Ascending aorta (tissue), 2 donors: ENCODE measurements around the gene TMC1. TPM values are rescaled to one million over a fixed set of nuclear protein-coding genes. Genes with fewer than 3 reads are reported as not detected.

Experiments used
- DNase-seq, 2 donors: peaks; one replicate each; pipeline ENCODE4 v3.0.0-alpha.2; 2019; ENCODE audit warnings: low spot score in 2 of 2
- H3K27ac ChIP-seq, 2 donors: fragments of 200-600 bp; sonication (generic); one replicate each; pipeline ENCODE4 v1.5.1; 2016 to 2017; ENCODE audit warnings: mild to moderate bottlenecking in 1 of 2
- H3K27me3 ChIP-seq: fragments of 200-600 bp; sonication (generic); one replicate; pipeline ENCODE4 v1.5.1; 2017
- H3K36me3 ChIP-seq, 2 donors: fragments of 200-600 bp; sonication (generic); one replicate each; pipeline ENCODE4 v1.5.1; 2016
- H3K4me1 ChIP-seq, 2 donors: fragments of 200-600 bp; sonication (generic); one replicate each; pipeline ENCODE4 v1.5.1; 2016 to 2017; ENCODE audit warnings: mild to moderate bottlenecking in 1 of 2
- H3K4me3 ChIP-seq, 2 donors: fragments of 200-600 bp; sonication (generic); one replicate each; pipeline ENCODE4 v1.5.1; 2016 to 2017; ENCODE audit warnings: mild to moderate bottlenecking in 1 of 2
- H3K9me3 ChIP-seq, 2 donors: fragments of 200-600 bp; sonication (generic); one replicate each; pipeline ENCODE4 v1.5.1; 2016
- intact Hi-C: fragments of 100-400 bp; cut with DNase I; formaldehyde crosslinking; loops from one replicate; pipeline ENCODE4 v1.15.1; 2023
- total RNA-seq: library from RNA; depleted of rRNA; stranded (reverse); fragments of >200 nt; gene quantifications from one replicate; pipeline ENCODE4 v1.1.0, GENCODE V29; 2016
- TF ChIP-seq, protein P1 (sequence below), 3 experiments: fragments of 200-600 bp in 2 of 3; fragments of 450-650 bp in 1 of 3; sonication (generic) in 2 of 3; IDR thresholded peaks; one replicate each; pipeline ENCODE4 v1.5.1; 2016 to 2019; ENCODE audit warnings: antibody characterized with exemption in 3 of 3, mild to moderate bottlenecking in 1 of 3, moderate library complexity in 1 of 3

TMC1 gene
- total RNA-seq, 1 donor from 2014 or later: not detected

- Histone ChIP-seq H3K36me3 (no peaks in the 10 kb centered on the region), H3K4me3 (no peak overlapping the region), H3K27ac (no peak overlapping the region), H3K9me3 (no peaks in the 10 kb centered on the region), H3K27me3 (no peaks in the 10 kb centered on the region), H3K4me1 (no peaks in the 10 kb centered on the region)
- DNase-seq: no peak
- TF ChIP-seq, protein P1, sequence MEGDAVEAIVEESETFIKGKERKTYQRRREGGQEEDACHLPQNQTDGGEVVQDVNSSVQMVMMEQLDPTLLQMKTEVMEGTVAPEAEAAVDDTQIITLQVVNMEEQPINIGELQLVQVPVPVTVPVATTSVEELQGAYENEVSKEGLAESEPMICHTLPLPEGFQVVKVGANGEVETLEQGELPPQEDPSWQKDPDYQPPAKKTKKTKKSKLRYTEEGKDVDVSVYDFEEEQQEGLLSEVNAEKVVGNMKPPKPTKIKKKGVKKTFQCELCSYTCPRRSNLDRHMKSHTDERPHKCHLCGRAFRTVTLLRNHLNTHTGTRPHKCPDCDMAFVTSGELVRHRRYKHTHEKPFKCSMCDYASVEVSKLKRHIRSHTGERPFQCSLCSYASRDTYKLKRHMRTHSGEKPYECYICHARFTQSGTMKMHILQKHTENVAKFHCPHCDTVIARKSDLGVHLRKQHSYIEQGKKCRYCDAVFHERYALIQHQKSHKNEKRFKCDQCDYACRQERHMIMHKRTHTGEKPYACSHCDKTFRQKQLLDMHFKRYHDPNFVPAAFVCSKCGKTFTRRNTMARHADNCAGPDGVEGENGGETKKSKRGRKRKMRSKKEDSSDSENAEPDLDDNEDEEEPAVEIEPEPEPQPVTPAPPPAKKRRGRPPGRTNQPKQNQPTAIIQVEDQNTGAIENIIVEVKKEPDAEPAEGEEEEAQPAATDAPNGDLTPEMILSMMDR (IDR thresholded peaks at IDR 0.05): no peak
- intact Hi-C loops: no loop called here
Observed at GRCh38 chr9:72646061-72646460, 124.7 kb downstream of the TMC1 start.

- no peak for DNase-seq
- no peaks in the 10 kb centered on the region for H3K4me1 ChIP-seq
- intact Hi-C loops: no loop called here
- no peak overlapping the region for H3K27ac ChIP-seq
- H3K9me3 ChIP-seq: no peaks in the 10 kb centered on the region
- H3K4me3 ChIP-seq: no peak overlapping the region
- H3K27me3 ChIP-seq: no peaks in the 10 kb centered on the region
- TF ChIP-seq, protein P1 (IDR thresholded peaks at IDR 0.05): no peak
- H3K36me3 ChIP-seq: no peaks in the 10 kb centered on the region
Observed at GRCh38 chr9:72648324-72649126, 127.1 kb downstream of the TMC1 start.

DNA sequence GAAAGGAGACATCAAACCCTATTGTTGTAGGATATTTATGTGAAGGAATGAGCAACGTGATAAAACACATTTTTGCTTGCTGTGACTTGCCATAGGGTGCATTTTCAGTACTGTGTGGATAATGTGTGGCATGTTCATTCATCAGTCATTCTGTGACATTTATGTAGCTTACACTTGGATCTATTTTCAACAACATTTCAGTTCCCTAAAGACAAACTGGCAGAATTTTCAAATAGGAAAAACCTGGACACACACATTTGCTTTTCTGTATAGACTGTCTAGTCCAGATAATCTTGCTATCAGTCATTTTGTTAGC, 127.7 kb downstream of the TMC1 start:
- DNase-seq: no peak
- H3K4me3 ChIP-seq: no peak overlapping the region
- no peaks in the 10 kb centered on the region for H3K36me3 ChIP-seq
- no peaks in the 10 kb centered on the region for H3K4me1 ChIP-seq
- H3K27me3 ChIP-seq: no peaks in the 10 kb centered on the region
- TF ChIP-seq, protein P1 (IDR thresholded peaks at IDR 0.05): no peak
- no peaks in the 10 kb centered on the region for H3K9me3 ChIP-seq
- intact Hi-C loops: no loop called here
- no peak overlapping the region for H3K27ac ChIP-seq

- H3K27ac ChIP-seq: no peak overlapping the region
- no peaks in the 10 kb centered on the region for H3K9me3 ChIP-seq
- intact Hi-C loops: no loop called here
- H3K4me3 ChIP-seq: no peak overlapping the region
- no peaks in the 10 kb centered on the region for H3K4me1 ChIP-seq
- H3K27me3 ChIP-seq: no peaks in the 10 kb centered on the region
- no peak for DNase-seq
- H3K36me3 ChIP-seq: no peaks in the 10 kb centered on the region
- TF ChIP-seq, protein P1 (IDR thresholded peaks at IDR 0.05): no peak
Observed at GRCh38 chr9:72650206-72650605, 128.8 kb downstream of the TMC1 start.

GRCh38 chr9:72656021-72656420, 134.6 kb downstream of the TMC1 start:
- intact Hi-C loops: no loop called here
- H3K4me3 ChIP-seq: no peak overlapping the region
- H3K9me3 ChIP-seq: no peaks in the 10 kb centered on the region
- H3K27me3 ChIP-seq: no peaks in the 10 kb centered on the region
- TF ChIP-seq, protein P1 (IDR thresholded peaks at IDR 0.05): no peak
- no peak for DNase-seq
- H3K4me1 ChIP-seq: no peaks in the 10 kb centered on the region
- no peaks in the 10 kb centered on the region for H3K36me3 ChIP-seq
- no peak overlapping the region for H3K27ac ChIP-seq

- no peaks in the 10 kb centered on the region for H3K36me3 ChIP-seq
- intact Hi-C loops: no loop called here
- TF ChIP-seq, protein P1 (IDR thresholded peaks at IDR 0.05): no peak
- H3K4me3 ChIP-seq: no peak overlapping the region
- no peaks in the 10 kb centered on the region for H3K9me3 ChIP-seq
- no peak overlapping the region for H3K27ac ChIP-seq
- H3K4me1 ChIP-seq: no peaks in the 10 kb centered on the region
- H3K27me3 ChIP-seq: no peaks in the 10 kb centered on the region
- no peak for DNase-seq
Observed at GRCh38 chr9:72657023-72657422, 135.6 kb downstream of the TMC1 start.
